Measurements from ENCODE around the gene GOLGB1. TPM values are rescaled to one million over a fixed set of nuclear protein-coding genes. Genes with fewer than 3 reads are reported as not detected.

GOLGB1 gene
- total RNA-seq, 1 donor from 2014 or later: 33.2 TPM

GRCh38 chr3:121627622-121628021 lies 121.9 kb downstream of the GOLGB1 start:
- Mint-ChIP-seq H3K4me3 (no peak overlapping the region), H3K36me3 (ENCODE audit: low read depth) (no peaks in the 10 kb centered on the region), H3K4me1 (no peaks in the 10 kb centered on the region), H3K9me3 (no peaks in the 10 kb centered on the region), H3K27ac (ENCODE audit: unreplicated experiment) (no peak overlapping the region), H3K27me3 (ENCODE audit: low read depth) (peaks cover 3% of the 10 kb centered on the region)
- no peak for TF ChIP-seq CTCF (conservative IDR thresholded peaks at IDR 0.05)
- no peak for DNase-seq (ENCODE audit: low read depth, low spot score)

- no peak for DNase-seq (ENCODE audit: low read depth, low spot score)
- no peak for TF ChIP-seq CTCF (conservative IDR thresholded peaks at IDR 0.05)
- peaks cover 3% of the 10 kb centered on the region for H3K27me3 Mint-ChIP-seq (ENCODE audit: low read depth)
- no peaks in the 10 kb centered on the region for H3K36me3 Mint-ChIP-seq (ENCODE audit: low read depth)
- no peak overlapping the region for H3K27ac Mint-ChIP-seq (ENCODE audit: unreplicated experiment)
- no peaks in the 10 kb centered on the region for H3K4me1 Mint-ChIP-seq
- no peak overlapping the region for H3K4me3 Mint-ChIP-seq
- H3K9me3 Mint-ChIP-seq: no peaks in the 10 kb centered on the region
Observed at GRCh38 chr3:121627211-121627610, 122.3 kb downstream of the GOLGB1 start.

GRCh38 chr3:121626495-121626894 lies 123.0 kb downstream of the GOLGB1 start:
- DNase-seq (ENCODE audit: low read depth, low spot score): no peak

GRCh38 chr3:121624147-121624899 lies 125.2 kb downstream of the GOLGB1 start:
- Mint-ChIP-seq H3K27me3 (ENCODE audit: low read depth) (peaks cover 3% of the 10 kb centered on the region), H3K9me3 (no peaks in the 10 kb centered on the region), H3K27ac (ENCODE audit: unreplicated experiment) (no peak overlapping the region), H3K4me1 (no peaks in the 10 kb centered on the region), H3K36me3 (ENCODE audit: low read depth) (no peaks in the 10 kb centered on the region), H3K4me3 (no peak overlapping the region)
- DNase-seq (ENCODE audit: low read depth, low spot score): no peak
- TF ChIP-seq CTCF (conservative IDR thresholded peaks at IDR 0.05): no peak

More at GRCh38 chr3:121626495-121626894, 123.0 kb downstream of the GOLGB1 start:
- Mint-ChIP-seq H3K4me3 (no peak overlapping the region), H3K27me3 (ENCODE audit: low read depth) (peaks cover 3% of the 10 kb centered on the region), H3K9me3 (no peaks in the 10 kb centered on the region), H3K36me3 (ENCODE audit: low read depth) (no peaks in the 10 kb centered on the region), H3K4me1 (no peaks in the 10 kb centered on the region), H3K27ac (ENCODE audit: unreplicated experiment) (no peak overlapping the region)
- no peak for TF ChIP-seq CTCF (conservative IDR thresholded peaks at IDR 0.05)

GRCh38 chr3:121621491-121621890 lies 128.1 kb downstream of the GOLGB1 start:
- Mint-ChIP-seq H3K9me3 (no peaks in the 10 kb centered on the region), H3K27me3 (ENCODE audit: low read depth) (peaks cover 3% of the 10 kb centered on the region), H3K27ac (ENCODE audit: unreplicated experiment) (no peak overlapping the region), H3K4me1 (no peaks in the 10 kb centered on the region), H3K4me3 (no peak overlapping the region), H3K36me3 (ENCODE audit: low read depth) (no peaks in the 10 kb centered on the region)
- DNase-seq (ENCODE audit: low read depth, low spot score): no peak
- TF ChIP-seq CTCF (conservative IDR thresholded peaks at IDR 0.05): no peak

Measured in neural crest cell (in vitro differentiated cells).